SIG-M5 treated with dmso at 0.1 percent for 504 hours (cell line): Measurements from ENCODE around the gene RPS6KA2.

Experiments
- DNase-seq: peaks from one replicate; lab custom pipeline; 2025; ENCODE audit not compliant: unreplicated experiment; lab: John Stamatoyannopoulos, UW

The RPS6KA2 gene

GRCh38 chr6:166656230-166657151 lies 29.4 kb upstream of the RPS6KA2 start:
- no peak for DNase-seq

- no peak for DNase-seq
Measured at GRCh38 chr6:166655713-166656229, 28.7 kb upstream of the RPS6KA2 start.

GRCh38 chr6:166655251-166655650 lies 28.2 kb upstream of the RPS6KA2 start:
- no peak for DNase-seq

GRCh38 chr6:166654573-166654972 lies 27.5 kb upstream of the RPS6KA2 start:
- no peak for DNase-seq

- no peak for DNase-seq
Measured at GRCh38 chr6:166653639-166653941, 26.5 kb upstream of the RPS6KA2 start.

GRCh38 chr6:166650824-166651807 lies 24.1 kb upstream of the RPS6KA2 start:
- DNase-seq, result no peak

GRCh38 chr6:166650047-166650446 lies 23.0 kb upstream of the RPS6KA2 start:
- DNase-seq, result no peak

- DNase-seq, result no peak
Measured at GRCh38 chr6:166648846-166649245, 21.8 kb upstream of the RPS6KA2 start.

GRCh38 chr6:166647896-166648295 lies 20.8 kb upstream of the RPS6KA2 start:
- no peak for DNase-seq

- no peak for DNase-seq
Measured at GRCh38 chr6:166646716-166647115, 19.7 kb upstream of the RPS6KA2 start.

GRCh38 chr6:166645896-166646295 lies 18.8 kb upstream of the RPS6KA2 start:
- DNase-seq, result no peak

GRCh38 chr6:166644681-166645080 lies 17.6 kb upstream of the RPS6KA2 start:
- no peak for DNase-seq

- no peak for DNase-seq
Measured at GRCh38 chr6:166643891-166644590, 17.0 kb upstream of the RPS6KA2 start.

GRCh38 chr6:166642646-166643045 lies 15.6 kb upstream of the RPS6KA2 start:
- no peak for DNase-seq

- no peak for DNase-seq
Measured at GRCh38 chr6:166640342-166641043, 13.4 kb upstream of the RPS6KA2 start.

GRCh38 chr6:166639921-166640320 lies 12.9 kb upstream of the RPS6KA2 start:
- no peak for DNase-seq

GRCh38 chr6:166638573-166638964 lies 11.5 kb upstream of the RPS6KA2 start:
- DNase-seq, result no peak

- DNase-seq, result no peak
Measured at GRCh38 chr6:166637812-166638572, 10.9 kb upstream of the RPS6KA2 start.

- no peak for DNase-seq
Measured at GRCh38 chr6:166636934-166637333, 9.9 kb upstream of the RPS6KA2 start.
